ENCODE measurements around the gene CSTPP1. TPM values are rescaled to one million over a fixed set of nuclear protein-coding genes. Genes with fewer than 3 reads are reported as not detected.

Gene CSTPP1
- total RNA-seq, 3 donors from 2014 or later, result 31.9 to 41.1 (median 32.8) TPM

GRCh38 chr11:46972821-46973220 is 36.3 kb downstream of the CSTPP1 start:
- no peak for ATAC-seq
- no peak for TF ChIP-seq CTCF (IDR thresholded peaks at IDR 0.05)
- intact Hi-C loops (cut with DNase I, micrococcal nuclease), result no loop called here
- Histone ChIP-seq H3K9me3 (no peaks in the 10 kb centered on the region), H3K36me3 (ENCODE audit: low read depth) (no peaks in the 10 kb centered on the region), H3K4me3 (no peak overlapping the region), H3K4me1 (ENCODE audit: low read depth) (no peaks in the 10 kb centered on the region)
- DNase-seq, result no peak

GRCh38 chr11:46976182-46976854 is 39.8 kb downstream of the CSTPP1 start:
- Histone ChIP-seq H3K4me3 (no peak overlapping the region), H3K4me1 (ENCODE audit: low read depth) (no peaks in the 10 kb centered on the region), H3K9me3 (no peaks in the 10 kb centered on the region), H3K36me3 (ENCODE audit: low read depth) (no peaks in the 10 kb centered on the region)
- no peak for DNase-seq
- ATAC-seq, result no peak
- TF ChIP-seq CTCF (IDR thresholded peaks at IDR 0.05), result no peak
- intact Hi-C loops (cut with DNase I, micrococcal nuclease), result no loop called here

- Histone ChIP-seq H3K36me3 (ENCODE audit: low read depth) (no peaks in the 10 kb centered on the region), H3K4me3 (no peak overlapping the region), H3K4me1 (ENCODE audit: low read depth) (peaks cover 3% of the 10 kb centered on the region), H3K9me3 (no peaks in the 10 kb centered on the region)
- DNase-seq (no peak), ATAC-seq (no peak)
- no peak for TF ChIP-seq CTCF (IDR thresholded peaks at IDR 0.05)
- intact Hi-C loops (cut with DNase I, micrococcal nuclease), result no loop called here
These were observed 40.7 kb downstream of the CSTPP1 start for GRCh38 chr11:46977038-46977813.

- no peak for TF ChIP-seq CTCF (IDR thresholded peaks at IDR 0.05)
- ATAC-seq (peak; percentile 56), DNase-seq (no peak)
- peaks cover 9% of the 10 kb centered on the region for H3K4me1 ChIP-seq (ENCODE audit: low read depth)
- intact Hi-C loops (cut with DNase I, micrococcal nuclease), result no loop called here
- H3K36me3 ChIP-seq (ENCODE audit: low read depth), result no peaks in the 10 kb centered on the region
- no peak overlapping the region for H3K4me3 ChIP-seq
- H3K9me3 ChIP-seq, result no peaks in the 10 kb centered on the region
These were observed 41.5 kb downstream of the CSTPP1 start for GRCh38 chr11:46978005-46978491.

GRCh38 chr11:46979358-46979757 is 42.8 kb downstream of the CSTPP1 start:
- intact Hi-C loops (cut with DNase I, micrococcal nuclease), result no loop called here
- H3K36me3 ChIP-seq (ENCODE audit: low read depth), result no peaks in the 10 kb centered on the region
- no peaks in the 10 kb centered on the region for H3K9me3 ChIP-seq
- no peak for DNase-seq
- ATAC-seq, result no peak
- TF ChIP-seq CTCF (IDR thresholded peaks at IDR 0.05), result no peak
- peaks cover 20% of the 10 kb centered on the region for H3K4me1 ChIP-seq (ENCODE audit: low read depth)
- no peak overlapping the region for H3K4me3 ChIP-seq
